Epithelial cell of esophagus (primary cell): Measurements from ENCODE around the gene HSPG2.
A peak's percentile ranks its signal among the peaks of the same experiment; 100 is the strongest.
"Not testable (repeated sequence)": the region's sequence is repeated elsewhere in the genome, so short reads cannot be mapped to it uniquely, and the experiment has no call there.

Experiments used
- DNase-seq: peaks from one replicate; pipeline ENCODE4 v3.0.0; 2010; ENCODE audit warnings: low read depth
- H3K4me3 ChIP-seq: 2 replicates; pipeline ENCODE4 v1.5.1; 2011; ENCODE audit warnings: mild to moderate bottlenecking, low read length, control low read depth
- TF ChIP-seq, protein P1 (sequence below): IDR thresholded peaks from 2 replicates; pipeline ENCODE4 v1.5.1; 2011; ENCODE audit warnings: low read depth, mild to moderate bottlenecking, low read length, control low read depth, inconsistent platforms; ENCODE audit not compliant: insufficient read depth; ENCODE audit errors: missing control alignments

Gene HSPG2

DNA sequence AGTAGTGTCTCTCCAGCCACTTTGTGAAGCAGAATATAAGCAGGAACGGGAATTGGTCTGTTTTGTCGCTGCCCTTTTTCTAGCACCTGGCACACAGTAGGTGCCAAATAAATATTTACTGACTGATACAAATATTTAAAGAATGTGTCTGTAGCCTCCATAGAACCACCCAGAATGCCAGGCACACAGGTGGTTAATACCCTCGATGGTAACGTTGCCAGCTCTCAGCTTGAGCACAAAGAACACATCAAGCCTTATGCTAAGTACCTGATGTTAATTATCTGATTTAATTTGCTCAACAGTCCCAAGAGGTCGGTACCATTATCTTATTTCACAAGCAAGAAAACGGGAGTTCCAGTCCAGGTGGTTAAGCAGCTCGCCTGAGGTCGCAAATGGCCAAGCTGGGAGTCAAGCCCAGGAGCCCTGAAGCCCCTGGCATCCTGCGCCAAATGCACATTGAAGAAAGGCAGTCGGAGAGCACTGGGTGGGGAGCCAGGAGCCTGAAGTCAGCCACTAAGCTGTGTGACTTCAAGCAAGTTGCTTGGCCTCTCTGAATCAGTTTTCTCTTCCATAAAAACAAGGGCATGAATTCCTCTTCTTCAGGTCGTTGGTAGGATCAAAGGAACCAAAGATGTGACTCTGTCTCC lies 26.4 kb downstream of the HSPG2 start:
- DNase-seq: no peak
- TF ChIP-seq, protein P1, sequence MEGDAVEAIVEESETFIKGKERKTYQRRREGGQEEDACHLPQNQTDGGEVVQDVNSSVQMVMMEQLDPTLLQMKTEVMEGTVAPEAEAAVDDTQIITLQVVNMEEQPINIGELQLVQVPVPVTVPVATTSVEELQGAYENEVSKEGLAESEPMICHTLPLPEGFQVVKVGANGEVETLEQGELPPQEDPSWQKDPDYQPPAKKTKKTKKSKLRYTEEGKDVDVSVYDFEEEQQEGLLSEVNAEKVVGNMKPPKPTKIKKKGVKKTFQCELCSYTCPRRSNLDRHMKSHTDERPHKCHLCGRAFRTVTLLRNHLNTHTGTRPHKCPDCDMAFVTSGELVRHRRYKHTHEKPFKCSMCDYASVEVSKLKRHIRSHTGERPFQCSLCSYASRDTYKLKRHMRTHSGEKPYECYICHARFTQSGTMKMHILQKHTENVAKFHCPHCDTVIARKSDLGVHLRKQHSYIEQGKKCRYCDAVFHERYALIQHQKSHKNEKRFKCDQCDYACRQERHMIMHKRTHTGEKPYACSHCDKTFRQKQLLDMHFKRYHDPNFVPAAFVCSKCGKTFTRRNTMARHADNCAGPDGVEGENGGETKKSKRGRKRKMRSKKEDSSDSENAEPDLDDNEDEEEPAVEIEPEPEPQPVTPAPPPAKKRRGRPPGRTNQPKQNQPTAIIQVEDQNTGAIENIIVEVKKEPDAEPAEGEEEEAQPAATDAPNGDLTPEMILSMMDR: no peak

DNA sequence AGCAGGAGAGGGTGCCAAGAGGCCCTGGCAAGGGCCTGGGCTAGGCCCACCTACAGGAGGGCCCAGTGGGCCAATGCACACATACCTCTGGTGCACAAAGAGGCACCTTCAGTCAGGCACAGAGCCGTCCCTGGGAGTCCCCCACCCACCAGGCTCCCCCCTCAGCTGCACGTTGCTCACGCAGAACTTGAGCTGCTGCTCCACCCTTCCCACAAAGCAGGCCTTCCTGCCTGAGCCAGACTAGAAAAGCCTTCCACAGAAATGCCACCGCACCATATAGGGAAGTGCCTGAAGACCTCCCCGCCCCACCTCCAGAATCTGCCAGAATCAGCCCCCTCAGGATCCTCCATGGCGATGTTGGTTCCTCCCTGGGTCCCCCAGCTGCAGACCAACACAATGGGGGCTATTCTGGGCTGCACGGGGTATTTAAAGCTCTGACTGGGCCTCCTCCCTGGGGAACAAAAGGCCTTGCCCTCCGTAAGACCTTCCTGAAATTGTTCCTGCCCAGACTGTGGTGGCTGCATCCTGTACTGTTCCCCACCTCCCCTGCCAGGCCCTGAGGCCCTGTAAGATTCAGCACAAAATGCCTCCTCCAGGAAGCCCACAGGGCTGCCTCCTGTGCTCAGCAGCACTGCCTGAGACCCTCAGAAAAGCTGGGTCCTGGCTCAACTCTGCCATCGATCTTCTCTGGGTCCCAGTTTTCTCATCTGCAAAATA lies 27.2 kb downstream of the HSPG2 start:
- H3K4me3 ChIP-seq: no peak overlapping the region
- TF ChIP-seq, protein P1: no peak
- peak; percentile 27 for DNase-seq

More for the DNA sequence above, 26.4 kb downstream of the HSPG2 start:
- H3K4me3 ChIP-seq: no peak overlapping the region

DNA sequence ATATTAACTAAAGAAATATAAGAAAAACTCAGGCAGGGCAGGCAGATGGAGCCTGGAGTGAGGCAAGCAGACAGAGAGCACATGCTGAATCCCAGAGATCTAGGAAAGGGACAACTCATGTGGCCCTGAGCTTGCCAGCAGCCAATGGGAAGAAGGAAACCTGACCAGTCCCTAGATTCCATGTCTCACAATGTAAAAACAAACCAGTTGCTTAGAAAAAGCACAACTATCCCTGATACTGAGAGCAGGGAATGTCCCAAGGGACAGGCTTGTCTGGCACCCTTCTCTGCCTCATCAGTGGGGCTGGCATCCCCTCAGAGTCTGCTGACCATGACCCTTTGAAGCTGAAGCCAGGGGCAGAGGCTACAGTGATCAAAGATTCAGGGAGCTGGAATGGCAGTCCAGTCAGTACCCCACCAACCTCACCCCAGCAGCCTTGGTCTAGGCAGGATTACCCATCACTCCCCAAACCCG lies 27.8 kb downstream of the HSPG2 start:
- TF ChIP-seq, protein P1: no peak
- no peak overlapping the region for H3K4me3 ChIP-seq
- DNase-seq: no peak

DNA sequence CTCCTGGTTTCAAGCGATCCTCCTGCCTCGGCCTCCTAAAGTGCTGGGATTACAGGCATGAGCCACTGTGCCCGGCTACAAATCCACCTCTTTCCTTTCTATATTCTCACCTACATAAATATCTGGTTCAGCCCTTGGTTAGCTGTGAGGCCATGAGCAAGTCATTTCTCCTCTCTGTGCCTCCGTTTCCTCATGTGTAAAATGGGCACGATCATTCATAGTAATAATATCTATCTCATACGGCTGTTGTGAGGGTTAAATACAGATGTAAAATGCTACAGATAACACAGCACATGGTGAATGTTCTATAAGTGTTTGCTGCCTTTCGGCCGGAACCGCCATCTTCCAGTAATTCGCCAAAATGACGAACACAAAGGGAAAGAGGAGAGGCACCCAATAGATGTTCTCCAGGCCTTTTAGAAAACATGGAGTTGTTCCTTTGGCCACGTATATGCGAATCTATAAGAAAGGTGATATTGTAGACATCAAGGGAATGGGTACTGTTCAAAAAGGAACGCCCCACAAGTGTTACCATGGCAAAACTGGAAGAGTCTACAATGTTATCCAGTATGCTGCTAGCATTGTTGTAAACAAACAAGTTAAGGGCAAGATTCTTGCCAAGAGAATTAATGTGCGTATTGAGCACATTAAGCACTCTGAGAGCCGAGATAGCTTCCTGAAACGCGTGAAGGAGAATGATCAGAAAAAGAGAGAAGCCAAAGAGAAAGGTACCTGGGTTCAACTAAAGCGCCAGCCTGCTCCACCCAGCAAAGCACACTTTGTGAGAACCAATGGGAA lies 29.2 kb downstream of the HSPG2 start:
- DNase-seq, H3K4me3 ChIP-seq: not testable (repeated sequence)

DNA sequence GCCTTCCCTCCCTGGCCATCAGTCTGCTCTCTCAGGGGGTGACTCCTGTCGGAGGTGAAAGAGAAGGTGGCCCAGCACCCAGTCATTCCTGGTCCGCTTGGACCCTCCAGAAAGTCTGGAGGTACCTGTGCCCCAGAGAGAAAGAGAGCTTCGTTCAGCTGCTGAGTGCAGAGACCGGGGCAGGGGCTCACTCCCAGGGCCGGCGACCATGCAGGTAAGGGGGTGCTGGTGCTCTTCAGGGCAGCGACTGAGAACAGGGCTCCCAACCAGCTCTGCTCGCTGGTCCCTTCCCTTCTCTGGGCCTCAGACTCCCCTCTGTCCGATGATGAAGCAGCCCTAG lies 30.1 kb downstream of the HSPG2 start:
- no peak overlapping the region for H3K4me3 ChIP-seq
- TF ChIP-seq, protein P1: no peak
- no peak for DNase-seq

DNA sequence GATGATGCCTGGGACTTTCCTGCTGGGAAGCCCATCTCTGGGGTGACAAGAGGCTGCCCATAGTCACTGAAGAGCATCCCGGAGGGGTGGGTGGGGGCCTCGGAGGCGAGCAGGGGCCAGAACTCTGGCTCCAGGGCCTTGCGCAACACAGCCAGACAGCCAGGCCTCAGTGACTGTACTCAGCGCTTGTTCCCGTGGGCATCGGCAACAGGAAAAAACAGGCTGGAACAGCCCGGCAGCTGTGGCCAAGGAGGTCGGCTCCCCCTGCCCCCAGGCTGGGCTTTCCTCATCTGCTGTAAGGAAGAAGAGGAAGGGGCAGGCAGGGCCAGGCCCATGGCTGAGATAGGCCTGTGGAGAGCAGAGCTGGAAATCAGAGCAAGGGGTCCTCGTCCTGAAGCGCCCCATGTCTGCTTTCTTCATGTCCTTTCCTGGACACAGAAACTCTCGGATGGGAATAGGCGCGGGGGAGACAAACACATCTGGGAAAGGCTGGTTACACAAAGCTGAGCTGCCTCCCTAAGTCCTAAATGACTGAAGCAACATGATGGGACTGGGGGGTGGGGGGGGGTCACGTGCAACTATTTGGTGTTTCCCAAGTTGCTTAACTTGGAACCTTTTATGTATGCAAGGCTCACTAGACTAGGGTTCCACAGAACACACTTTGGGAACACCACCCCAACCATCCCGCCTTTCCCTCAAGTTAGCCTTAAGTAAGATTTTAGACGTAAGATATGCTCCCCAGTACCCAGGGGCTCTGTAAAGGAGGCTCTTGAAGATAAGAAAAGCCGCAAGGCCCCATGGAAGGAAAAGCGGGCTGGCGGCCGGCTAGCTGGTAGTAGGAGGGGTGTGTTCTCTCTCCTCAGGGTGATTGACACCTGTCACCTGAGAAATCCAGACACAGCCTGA lies 30.7 kb downstream of the HSPG2 start:
- no peak overlapping the region for H3K4me3 ChIP-seq

More for the DNA sequence above, 30.7 kb downstream of the HSPG2 start:
- TF ChIP-seq, protein P1: no peak
- peak; percentile 56 for DNase-seq
